Astrocyte of the cerebellum (primary cell): Measurements from ENCODE around the gene AHCY.
"Not testable (repeated sequence)": the region's sequence is repeated elsewhere in the genome, so short reads cannot be mapped to it uniquely, and the experiment has no call there.

Experiments
- DNase-seq: peaks from one replicate; pipeline ENCODE4 v3.0.0-alpha.2; 2011; ENCODE audit warnings: low read depth
- H3K4me3 ChIP-seq: 2 replicates; pipeline ENCODE4 v1.5.1; 2011; ENCODE audit warnings: mild to moderate bottlenecking, low read depth, low read length, moderate library complexity
- CTCF ChIP-seq: IDR thresholded peaks from 2 replicates; pipeline ENCODE4 v1.5.1; 2012; ENCODE audit warnings: low read length, low read depth, moderate library complexity, mild to moderate bottlenecking; ENCODE audit errors: missing control alignments
- in situ Hi-C: cut with HindIII; loops from 2 replicates; pipeline ENCODE4 v1.10.0; 2017; ENCODE audit warnings: low sequenced_read_pairs

AHCY gene

GRCh38 chr20:34254979-34255378 lies 48.2 kb downstream of the AHCY start:
- no peak for TF ChIP-seq CTCF
- DNase-seq = no peak
- in situ Hi-C loops = no loop called here
- H3K4me3 ChIP-seq = no peak overlapping the region

GRCh38 chr20:34252431-34253086 lies 50.6 kb downstream of the AHCY start:
- DNase-seq, H3K4me3 ChIP-seq, in situ Hi-C loops: not testable (repeated sequence)

- TF ChIP-seq CTCF = no peak
- in situ Hi-C loops = no loop called here
- no peak for DNase-seq
- no peak overlapping the region for H3K4me3 ChIP-seq
Observed at GRCh38 chr20:34251619-34252018, 51.5 kb downstream of the AHCY start.

GRCh38 chr20:34250005-34250404 lies 53.1 kb downstream of the AHCY start:
- DNase-seq = no peak
- no peak overlapping the region for H3K4me3 ChIP-seq
- no peak for TF ChIP-seq CTCF
- in situ Hi-C loops = no loop called here

GRCh38 chr20:34249291-34249690 lies 53.9 kb downstream of the AHCY start:
- in situ Hi-C loops = no loop called here
- DNase-seq = no peak
- TF ChIP-seq CTCF = no peak
- H3K4me3 ChIP-seq = no peak overlapping the region

- peak; percentile 22 for DNase-seq
- no peak for TF ChIP-seq CTCF
- in situ Hi-C loops = no loop called here
- no peak overlapping the region for H3K4me3 ChIP-seq
Observed at GRCh38 chr20:34246126-34246626, 57.0 kb downstream of the AHCY start.

- in situ Hi-C loops = no loop called here
- TF ChIP-seq CTCF = no peak
- no peak overlapping the region for H3K4me3 ChIP-seq
Observed at GRCh38 chr20:34243377-34243776, 59.8 kb downstream of the AHCY start.

More at GRCh38 chr20:34243377-34243776, 59.8 kb downstream of the AHCY start:
- no peak for DNase-seq
